T-helper 1 cell (primary cell): Measurements from ENCODE around the gene AQP6.
A peak's percentile ranks its signal among the peaks of the same experiment; 100 is the strongest.

Experiments
- DNase-seq, 5 donors: peaks; one replicate each; pipeline ENCODE4 v3.0.0-alpha.2; 2012 to 2020

AQP6 gene

GRCh38 chr12:49943625-49943960 lies 29.2 kb upstream of the AQP6 start:
- DNase-seq = no peak

- DNase-seq = no peak
These were observed 28.7 kb upstream of the AQP6 start for GRCh38 chr12:49944046-49944445.

- DNase-seq = no peak
These were observed 28.0 kb upstream of the AQP6 start for GRCh38 chr12:49944718-49945117.

GRCh38 chr12:49945394-49946080 lies 27.2 kb upstream of the AQP6 start:
- peak; percentile 51 to 89 (median 66) for DNase-seq

GRCh38 chr12:49946086-49946485 lies 26.7 kb upstream of the AQP6 start:
- DNase-seq = no peak

- no peak for DNase-seq
These were observed 26.2 kb upstream of the AQP6 start for GRCh38 chr12:49946497-49946896.

- DNase-seq = no peak
These were observed 25.0 kb upstream of the AQP6 start for GRCh38 chr12:49947593-49948226.

GRCh38 chr12:49948866-49949845 lies 23.6 kb upstream of the AQP6 start:
- no peak for DNase-seq

- DNase-seq = no peak
These were observed 22.9 kb upstream of the AQP6 start for GRCh38 chr12:49949866-49950265.

- DNase-seq = no peak
These were observed 22.2 kb upstream of the AQP6 start, which contains the start of gene AQP2 for GRCh38 chr12:49950273-49951251. TSS of gene AQP2 (plus strand) at chr12:49950737. CDS start at chr12:49950831, 94 bp downstream.

- no peak for DNase-seq
These were observed 21.1 kb upstream of the AQP6 start for GRCh38 chr12:49951411-49952240.

GRCh38 chr12:49952391-49953055 lies 20.2 kb upstream of the AQP6 start:
- no peak for DNase-seq

- DNase-seq = no peak
These were observed 19.6 kb upstream of the AQP6 start for GRCh38 chr12:49953151-49953550.

- DNase-seq = no peak
These were observed 18.5 kb upstream of the AQP6 start for GRCh38 chr12:49953961-49954846.

- DNase-seq = no peak
These were observed 17.6 kb upstream of the AQP6 start for GRCh38 chr12:49954863-49955830.

GRCh38 chr12:49955899-49956662 lies 16.7 kb upstream of the AQP6 start:
- no peak for DNase-seq
